Renal cortex interstitium (tissue), 15 donors: ENCODE measurements around the gene ADAM19. TPM values are rescaled to one million over a fixed set of nuclear protein-coding genes. Genes with fewer than 3 reads are reported as not detected.

Source experiments
- DNase-seq, 11 donors: peaks; one replicate each; pipeline ENCODE4 v3.0.0-alpha.2; 2013; ENCODE audit warnings: low read depth in 9 of 11, low spot score in 4 of 11; ENCODE audit errors: extremely low read depth in 1 of 11
- long read RNA-seq, 16 experiments: transcript quantifications; one replicate each; lab custom pipeline, GENCODE V29; 2026
- polyA plus RNA-seq, 3 donors: library from polyadenylated mRNA; unstranded; fragments of 120-200 nt; gene quantifications; one replicate each; pipeline ENCODE4 v1.2.1, GENCODE V29; 2013; ENCODE audit not compliant: insufficient read length in 3 of 3

The ADAM19 gene
- 10 to 100 TPM in 1 of 3 donors, 1 to 10 TPM in 2; 8.4 to 11.6 (median 8.7) TPM for polyA plus RNA-seq
- long read RNA-seq, donor 1, partial matches to known transcripts: 0 of 1 reads
- long read RNA-seq, donor 1, other reads (novel, unspliced or antisense): 0 of 1 reads
- long read RNA-seq, donor 2: 0 reads
- long read RNA-seq, donor 3, full-length matches to known transcripts: 1 of 1 reads
- long read RNA-seq, donor 3, partial matches to known transcripts: 0 of 1 reads
- long read RNA-seq, donor 3, other reads (novel, unspliced or antisense): 0 of 1 reads
- long read RNA-seq, donor 4: 0 reads
- long read RNA-seq, donor 5: 0 reads
- long read RNA-seq, donor 6, partial matches to known transcripts: 10 of 10 reads
- long read RNA-seq, donor 6, other reads (novel, unspliced or antisense): 0 of 10 reads
- long read RNA-seq, donor 7, partial matches to known transcripts: 12 of 12 reads
- long read RNA-seq, donor 7, other reads (novel, unspliced or antisense): 0 of 12 reads
- long read RNA-seq, donor 8: 0 reads
- long read RNA-seq, donor 9, full-length matches to known transcripts: 2 of 17 reads
- long read RNA-seq, donor 9, partial matches to known transcripts: 15 of 17 reads
- long read RNA-seq, donor 9, other reads (novel, unspliced or antisense): 0 of 17 reads
- long read RNA-seq, donor 10, partial matches to known transcripts: 7 of 7 reads
- long read RNA-seq, donor 10, other reads (novel, unspliced or antisense): 0 of 7 reads
- long read RNA-seq, donor 11, partial matches to known transcripts: 0 of 1 reads
- long read RNA-seq, donor 11, other reads (novel, unspliced or antisense): 0 of 1 reads
- long read RNA-seq, donor 12: 0 reads
- long read RNA-seq, donor 13: 0 reads
- long read RNA-seq, donor 14, partial matches to known transcripts: 5 of 5 reads
- long read RNA-seq, donor 14, other reads (novel, unspliced or antisense): 0 of 5 reads
- long read RNA-seq, donor 15: 0 reads
- long read RNA-seq, donor 16, partial matches to known transcripts: 0 of 1 reads
- long read RNA-seq, donor 16, other reads (novel, unspliced or antisense): 0 of 1 reads

- DNase-seq: peak in 6 of 11 donors; percentile 42 to 65 (median 52)
These were observed at the start of gene ADAM19 for GRCh38 chr5:157575381-157576020. ADAM19 (minus strand) TSS chr5:157575775; CDS start chr5:157575696, 79 bp downstream.

GRCh38 chr5:157624144-157624543 is 48.6 kb upstream of the ADAM19 start:
- no peak for DNase-seq

- DNase-seq: no peak
These were observed 45.2 kb upstream of the ADAM19 start for GRCh38 chr5:157620776-157621175.

GRCh38 chr5:157618191-157618765 is 42.7 kb upstream of the ADAM19 start:
- no peak for DNase-seq

GRCh38 chr5:157616785-157617184 is 41.2 kb upstream of the ADAM19 start:
- no peak for DNase-seq

- DNase-seq: no peak
These were observed 38.0 kb upstream of the ADAM19 start for GRCh38 chr5:157613385-157614245.

- no peak for DNase-seq
These were observed 37.0 kb upstream of the ADAM19 start for GRCh38 chr5:157612581-157612980.

- DNase-seq: peak in 2 of 11 donors; percentile 6 to 7
These were observed 36.2 kb upstream of the ADAM19 start for GRCh38 chr5:157611571-157612476.

GRCh38 chr5:157610990-157611389 is 35.4 kb upstream of the ADAM19 start:
- no peak for DNase-seq

GRCh38 chr5:157608972-157609565 is 33.5 kb upstream of the ADAM19 start:
- DNase-seq: no peak

GRCh38 chr5:157607371-157608161 is 32.0 kb upstream of the ADAM19 start:
- DNase-seq: no peak

GRCh38 chr5:157606046-157606445 is 30.5 kb upstream of the ADAM19 start:
- DNase-seq: no peak

GRCh38 chr5:157603333-157604190 is 28.0 kb upstream of the ADAM19 start:
- no peak for DNase-seq

- no peak for DNase-seq
These were observed 26.9 kb upstream of the ADAM19 start for GRCh38 chr5:157602505-157602904.

GRCh38 chr5:157600252-157600651 is 24.7 kb upstream of the ADAM19 start:
- DNase-seq: no peak
